Measurements from ENCODE around the gene SEMA3G.

SEMA3G gene

DNA sequence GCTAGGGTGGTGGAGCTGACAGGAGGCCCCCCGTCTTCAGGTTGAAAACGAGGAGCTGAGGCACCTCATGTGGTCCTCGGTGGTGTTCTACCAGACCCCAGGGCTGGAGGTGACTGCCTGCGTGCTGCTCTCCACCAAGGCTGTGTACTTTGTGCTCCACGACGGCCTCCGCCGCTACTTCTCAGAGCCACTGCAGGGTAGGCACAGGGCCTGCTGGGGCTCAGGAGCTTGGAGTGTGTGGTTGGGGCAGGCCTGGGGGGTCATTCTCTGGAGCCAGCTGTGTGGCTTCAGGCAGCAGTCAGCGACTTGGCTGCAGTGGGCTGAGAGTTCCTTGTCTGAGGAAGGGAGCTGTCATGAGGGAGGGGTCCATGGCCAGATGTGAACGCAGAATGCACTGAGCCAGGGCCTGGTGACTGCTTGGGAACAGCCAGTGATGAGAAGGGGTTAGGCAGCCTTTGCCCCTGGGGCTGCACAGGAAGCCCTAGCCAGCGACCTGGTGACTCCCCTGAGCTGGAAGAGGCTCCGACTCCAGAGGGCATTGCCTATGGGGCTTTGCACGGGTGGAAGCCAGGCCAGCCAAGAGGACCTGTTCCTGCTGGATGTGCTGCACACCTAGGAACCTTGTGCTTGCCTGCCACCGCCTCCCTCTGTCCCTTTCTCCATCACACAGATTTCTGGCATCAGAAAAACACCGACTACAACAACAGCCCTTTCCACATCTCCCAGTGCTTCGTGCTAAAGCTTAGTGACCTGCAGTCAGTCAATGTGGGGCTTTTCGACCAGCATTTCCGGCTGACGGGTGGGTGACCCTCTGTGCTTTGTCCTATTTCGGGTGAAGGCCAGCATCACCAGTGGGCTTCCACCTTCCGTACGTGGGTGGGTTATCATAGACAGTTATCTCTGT is 45.4 kb upstream of the SEMA3G start:
- TF ChIP-seq, protein P1, sequence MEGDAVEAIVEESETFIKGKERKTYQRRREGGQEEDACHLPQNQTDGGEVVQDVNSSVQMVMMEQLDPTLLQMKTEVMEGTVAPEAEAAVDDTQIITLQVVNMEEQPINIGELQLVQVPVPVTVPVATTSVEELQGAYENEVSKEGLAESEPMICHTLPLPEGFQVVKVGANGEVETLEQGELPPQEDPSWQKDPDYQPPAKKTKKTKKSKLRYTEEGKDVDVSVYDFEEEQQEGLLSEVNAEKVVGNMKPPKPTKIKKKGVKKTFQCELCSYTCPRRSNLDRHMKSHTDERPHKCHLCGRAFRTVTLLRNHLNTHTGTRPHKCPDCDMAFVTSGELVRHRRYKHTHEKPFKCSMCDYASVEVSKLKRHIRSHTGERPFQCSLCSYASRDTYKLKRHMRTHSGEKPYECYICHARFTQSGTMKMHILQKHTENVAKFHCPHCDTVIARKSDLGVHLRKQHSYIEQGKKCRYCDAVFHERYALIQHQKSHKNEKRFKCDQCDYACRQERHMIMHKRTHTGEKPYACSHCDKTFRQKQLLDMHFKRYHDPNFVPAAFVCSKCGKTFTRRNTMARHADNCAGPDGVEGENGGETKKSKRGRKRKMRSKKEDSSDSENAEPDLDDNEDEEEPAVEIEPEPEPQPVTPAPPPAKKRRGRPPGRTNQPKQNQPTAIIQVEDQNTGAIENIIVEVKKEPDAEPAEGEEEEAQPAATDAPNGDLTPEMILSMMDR (IDR thresholded peaks at IDR 0.05; ENCODE audit: insufficient read depth, low read length, poor library complexity, severe bottlenecking), result no peak
- no peak for DNase-seq (ENCODE audit: extremely low read depth, insufficient read length)
- peaks cover 42% of the 10 kb centered on the region for H3K36me3 ChIP-seq (ENCODE audit: control insufficient read depth, insufficient read depth, low read length)
- H3K4me3 ChIP-seq (replicated peaks; ENCODE audit: low read depth, low read length), result no peak overlapping the region
- H3K27me3 ChIP-seq (replicated peaks; ENCODE audit: control insufficient read depth, insufficient read depth, low read length), result no peaks in the 10 kb centered on the region

DNA sequence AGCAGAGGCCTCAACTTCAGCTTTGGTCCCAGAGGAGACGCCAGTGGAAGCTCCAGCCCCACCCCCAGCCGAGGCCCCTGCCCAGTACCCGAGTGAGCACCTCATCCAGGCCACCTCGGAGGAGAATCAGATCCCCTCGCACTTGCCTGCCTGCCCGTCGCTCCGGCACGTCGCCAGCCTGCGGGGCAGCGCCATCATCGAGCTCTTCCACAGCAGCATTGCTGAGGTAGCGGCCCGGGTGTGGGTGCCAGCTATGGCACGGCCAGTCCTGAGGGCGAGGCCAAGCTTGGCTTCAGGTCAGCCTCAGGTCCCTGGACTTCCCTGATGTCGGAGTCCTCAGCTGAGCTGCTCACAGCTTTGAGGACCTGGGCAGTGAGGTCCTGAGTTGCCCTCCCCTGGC is 44.5 kb upstream of the SEMA3G start:
- DNase-seq (ENCODE audit: extremely low read depth, insufficient read length), result no peak
- no peaks in the 10 kb centered on the region for H3K27me3 ChIP-seq (replicated peaks; ENCODE audit: control insufficient read depth, insufficient read depth, low read length)
- TF ChIP-seq, protein P1 (IDR thresholded peaks at IDR 0.05; ENCODE audit: insufficient read depth, low read length, poor library complexity, severe bottlenecking), result no peak

DNA sequence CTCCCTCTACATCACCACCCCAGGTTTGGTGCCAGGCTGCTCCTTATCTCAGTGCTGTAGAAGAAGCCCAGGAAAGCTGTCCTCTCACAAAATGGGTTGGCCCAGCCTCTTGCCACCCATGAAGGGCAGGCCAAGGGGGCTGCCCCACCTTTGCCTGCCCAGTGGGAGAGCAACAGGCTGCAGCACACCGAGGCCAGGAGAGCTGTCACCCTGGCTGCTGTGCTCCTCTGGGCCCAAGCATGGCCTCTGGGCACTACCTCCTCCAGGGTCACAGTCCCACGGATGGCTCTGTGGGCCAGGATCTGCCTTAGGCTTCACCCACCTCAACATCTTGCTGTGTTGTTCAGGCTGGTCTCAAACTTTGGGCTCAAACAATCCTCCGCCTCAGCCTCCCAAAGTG is 43.8 kb upstream of the SEMA3G start:
- Histone ChIP-seq H3K4me3 (replicated peaks; ENCODE audit: low read depth, low read length) (no peak overlapping the region), H3K27me3 (replicated peaks; ENCODE audit: control insufficient read depth, insufficient read depth, low read length) (no peaks in the 10 kb centered on the region), H3K36me3 (ENCODE audit: control insufficient read depth, insufficient read depth, low read length) (peaks cover 47% of the 10 kb centered on the region)
- DNase-seq (ENCODE audit: extremely low read depth, insufficient read length), result no peak
- TF ChIP-seq, protein P1 (IDR thresholded peaks at IDR 0.05; ENCODE audit: insufficient read depth, low read length, poor library complexity, severe bottlenecking), result no peak

More for the DNA sequence above, 44.5 kb upstream of the SEMA3G start:
- Histone ChIP-seq H3K36me3 (ENCODE audit: control insufficient read depth, insufficient read depth, low read length) (peaks cover 46% of the 10 kb centered on the region), H3K4me3 (replicated peaks; ENCODE audit: low read depth, low read length) (no peak overlapping the region)

DNA sequence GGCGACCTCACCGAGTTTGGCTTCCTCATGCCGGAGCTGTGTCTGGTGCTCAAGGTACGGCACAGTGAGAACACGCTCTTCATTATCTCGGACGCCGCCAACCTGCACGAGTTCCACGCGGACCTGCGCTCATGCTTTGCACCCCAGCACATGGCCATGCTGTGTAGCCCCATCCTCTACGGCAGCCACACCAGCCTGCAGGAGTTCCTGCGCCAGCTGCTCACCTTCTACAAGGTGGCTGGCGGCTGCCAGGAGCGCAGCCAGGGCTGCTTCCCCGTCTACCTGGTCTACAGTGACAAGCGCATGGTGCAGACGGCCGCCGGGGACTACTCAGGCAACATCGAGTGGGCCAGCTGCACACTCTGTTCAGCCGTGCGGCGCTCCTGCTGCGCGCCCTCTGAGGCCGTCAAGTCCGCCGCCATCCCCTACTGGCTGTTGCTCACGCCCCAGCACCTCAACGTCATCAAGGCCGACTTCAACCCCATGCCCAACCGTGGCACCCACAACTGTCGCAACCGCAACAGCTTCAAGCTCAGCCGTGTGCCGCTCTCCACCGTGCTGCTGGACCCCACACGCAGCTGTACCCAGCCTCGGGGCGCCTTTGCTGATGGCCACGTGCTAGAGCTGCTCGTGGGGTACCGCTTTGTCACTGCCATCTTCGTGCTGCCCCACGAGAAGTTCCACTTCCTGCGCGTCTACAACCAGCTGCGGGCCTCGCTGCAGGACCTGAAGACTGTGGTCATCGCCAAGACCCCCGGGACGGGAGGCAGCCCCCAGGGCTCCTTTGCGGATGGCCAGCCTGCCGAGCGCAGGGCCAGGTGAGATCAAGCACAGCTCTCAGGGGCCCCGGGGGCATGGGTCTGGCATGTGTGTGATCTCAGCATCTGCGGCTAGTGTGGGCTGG is 43.1 kb upstream of the SEMA3G start:
- Histone ChIP-seq H3K36me3 (ENCODE audit: control insufficient read depth, insufficient read depth, low read length) (peaks cover 48% of the 10 kb centered on the region), H3K4me3 (replicated peaks; ENCODE audit: low read depth, low read length) (no peak overlapping the region), H3K27me3 (replicated peaks; ENCODE audit: control insufficient read depth, insufficient read depth, low read length) (no peaks in the 10 kb centered on the region)
- TF ChIP-seq, protein P1 (IDR thresholded peaks at IDR 0.05; ENCODE audit: insufficient read depth, low read length, poor library complexity, severe bottlenecking), result no peak
- no peak for DNase-seq (ENCODE audit: extremely low read depth, insufficient read length)

DNA sequence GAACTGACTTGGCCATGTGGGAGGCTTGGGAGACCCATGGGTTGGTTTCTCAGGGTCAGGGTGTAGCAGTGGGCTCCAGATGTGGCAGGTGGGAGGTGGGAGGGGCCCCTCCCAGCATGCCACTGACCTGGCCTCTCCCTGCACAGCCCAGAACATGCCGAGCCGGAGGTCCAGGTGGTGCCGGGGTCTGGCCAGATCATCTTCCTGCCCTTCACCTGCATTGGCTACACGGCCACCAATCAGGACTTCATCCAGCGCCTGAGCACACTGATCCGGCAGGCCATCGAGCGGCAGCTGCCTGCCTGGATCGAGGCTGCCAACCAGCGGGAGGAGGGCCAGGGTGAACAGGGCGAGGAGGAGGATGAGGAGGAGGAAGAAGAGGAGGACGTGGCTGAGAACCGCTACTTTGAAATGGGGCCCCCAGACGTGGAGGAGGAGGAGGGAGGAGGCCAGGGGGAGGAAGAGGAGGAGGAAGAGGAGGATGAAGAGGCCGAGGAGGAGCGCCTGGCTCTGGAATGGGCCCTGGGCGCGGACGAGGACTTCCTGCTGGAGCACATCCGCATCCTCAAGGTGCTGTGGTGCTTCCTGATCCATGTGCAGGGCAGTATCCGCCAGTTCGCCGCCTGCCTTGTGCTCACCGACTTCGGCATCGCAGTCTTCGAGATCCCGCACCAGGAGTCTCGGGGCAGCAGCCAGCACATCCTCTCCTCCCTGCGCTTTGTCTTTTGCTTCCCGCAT is 42.3 kb upstream of the SEMA3G start:
- peaks cover 45% of the 10 kb centered on the region for H3K36me3 ChIP-seq (ENCODE audit: control insufficient read depth, insufficient read depth, low read length)
- no peak overlapping the region for H3K4me3 ChIP-seq (replicated peaks; ENCODE audit: low read depth, low read length)
- TF ChIP-seq, protein P1 (IDR thresholded peaks at IDR 0.05; ENCODE audit: insufficient read depth, low read length, poor library complexity, severe bottlenecking), result no peak

More for the DNA sequence above, 42.3 kb upstream of the SEMA3G start:
- no peaks in the 10 kb centered on the region for H3K27me3 ChIP-seq (replicated peaks; ENCODE audit: control insufficient read depth, insufficient read depth, low read length)
- no peak for DNase-seq (ENCODE audit: extremely low read depth, insufficient read length)

Measured in GM06990 (cell line).